ENCODE data around the gene RFESD.

Gene RFESD

GRCh38 chr5:95667678-95668077 is 21.1 kb downstream of the RFESD start:
- no peak for DNase-seq (ENCODE audit: low read depth)
- no peak overlapping the region for H3K4me3 ChIP-seq (ENCODE audit: low read depth, low read length)
- TF ChIP-seq MAX (IDR thresholded peaks at IDR 0.05; ENCODE audit: low read depth, low read length) (no peak), POLR2A (IDR thresholded peaks at IDR 0.05; ENCODE audit: extremely low read depth, insufficient read length) (no peak), CTCF (IDR thresholded peaks at IDR 0.05; ENCODE audit: low read depth, low read length) (no peak), MYC (IDR thresholded peaks at IDR 0.05; ENCODE audit: low read depth, low read length) (no peak)

- no peak for DNase-seq (ENCODE audit: low read depth)
- TF ChIP-seq POLR2A (IDR thresholded peaks at IDR 0.05; ENCODE audit: extremely low read depth, insufficient read length) = no peak
- no peak for TF ChIP-seq MAX (IDR thresholded peaks at IDR 0.05; ENCODE audit: low read depth, low read length)
- TF ChIP-seq CTCF (IDR thresholded peaks at IDR 0.05; ENCODE audit: low read depth, low read length) = no peak
- TF ChIP-seq MYC (IDR thresholded peaks at IDR 0.05; ENCODE audit: low read depth, low read length) = no peak
- H3K4me3 ChIP-seq (ENCODE audit: low read depth, low read length) = no peak overlapping the region
Observed at GRCh38 chr5:95668216-95668615, 21.6 kb downstream of the RFESD start.

GRCh38 chr5:95668728-95669127 is 22.2 kb downstream of the RFESD start:
- DNase-seq (ENCODE audit: low read depth) = no peak
- no peak overlapping the region for H3K4me3 ChIP-seq (ENCODE audit: low read depth, low read length)
- TF ChIP-seq POLR2A (IDR thresholded peaks at IDR 0.05; ENCODE audit: extremely low read depth, insufficient read length) (no peak), MYC (IDR thresholded peaks at IDR 0.05; ENCODE audit: low read depth, low read length) (no peak), CTCF (IDR thresholded peaks at IDR 0.05; ENCODE audit: low read depth, low read length) (no peak), MAX (IDR thresholded peaks at IDR 0.05; ENCODE audit: low read depth, low read length) (no peak)

GRCh38 chr5:95669540-95669939 is 23.0 kb downstream of the RFESD start:
- no peak for DNase-seq (ENCODE audit: low read depth)
- TF ChIP-seq CTCF (IDR thresholded peaks at IDR 0.05; ENCODE audit: low read depth, low read length) = no peak
- no peak for TF ChIP-seq MYC (IDR thresholded peaks at IDR 0.05; ENCODE audit: low read depth, low read length)
- TF ChIP-seq POLR2A (IDR thresholded peaks at IDR 0.05; ENCODE audit: extremely low read depth, insufficient read length) = no peak
- no peak overlapping the region for H3K4me3 ChIP-seq (ENCODE audit: low read depth, low read length)

GRCh38 chr5:95669985-95670384 is 23.4 kb downstream of the RFESD start:
- no peak for DNase-seq (ENCODE audit: low read depth)
- H3K4me3 ChIP-seq (ENCODE audit: low read depth, low read length) = no peak overlapping the region
- no peak for TF ChIP-seq POLR2A (IDR thresholded peaks at IDR 0.05; ENCODE audit: extremely low read depth, insufficient read length)
- no peak for TF ChIP-seq CTCF (IDR thresholded peaks at IDR 0.05; ENCODE audit: low read depth, low read length)
- no peak for TF ChIP-seq MYC (IDR thresholded peaks at IDR 0.05; ENCODE audit: low read depth, low read length)

GRCh38 chr5:95670568-95670967 is 24.0 kb downstream of the RFESD start:
- TF ChIP-seq MYC (IDR thresholded peaks at IDR 0.05; ENCODE audit: low read depth, low read length) (no peak), POLR2A (IDR thresholded peaks at IDR 0.05; ENCODE audit: extremely low read depth, insufficient read length) (no peak), CTCF (IDR thresholded peaks at IDR 0.05; ENCODE audit: low read depth, low read length) (no peak), MAX (IDR thresholded peaks at IDR 0.05; ENCODE audit: low read depth, low read length) (no peak)
- no peak overlapping the region for H3K4me3 ChIP-seq (ENCODE audit: low read depth, low read length)
- DNase-seq (ENCODE audit: low read depth) = no peak
